NCI-H1105 (cell line): ENCODE results near the gene COL27A1.

Source experiments
- DNase-seq: peaks from one replicate; lab custom pipeline; 2025; lab: John Stamatoyannopoulos, UW

The COL27A1 gene

GRCh38 chr9:114343471-114344187 is 188.3 kb downstream of the COL27A1 start:
- no peak for DNase-seq

GRCh38 chr9:114344188-114344566 is 188.8 kb downstream of the COL27A1 start:
- DNase-seq = no peak

GRCh38 chr9:114344692-114345091 is 189.4 kb downstream of the COL27A1 start:
- no peak for DNase-seq

GRCh38 chr9:114345493-114346065 is 190.2 kb downstream of the COL27A1 start:
- DNase-seq = no peak

- DNase-seq = no peak
These were observed 190.8 kb downstream of the COL27A1 start for GRCh38 chr9:114346146-114346545.

- no peak for DNase-seq
These were observed 192.3 kb downstream of the COL27A1 start for GRCh38 chr9:114347675-114348074.

GRCh38 chr9:114348261-114348905 is 193.0 kb downstream of the COL27A1 start:
- DNase-seq = no peak

- peak; percentile 6 for DNase-seq
These were observed 193.7 kb downstream of the COL27A1 start for GRCh38 chr9:114348906-114349482.

GRCh38 chr9:114349713-114350480 is 194.6 kb downstream of the COL27A1 start:
- DNase-seq = no peak

GRCh38 chr9:114350636-114351401 is 195.5 kb downstream of the COL27A1 start:
- no peak for DNase-seq

GRCh38 chr9:114351932-114352331 is 196.6 kb downstream of the COL27A1 start:
- no peak for DNase-seq

- DNase-seq = no peak
These were observed 200.5 kb downstream of the COL27A1 start for GRCh38 chr9:114355821-114356220.

- DNase-seq = no peak
These were observed 201.5 kb downstream of the COL27A1 start for GRCh38 chr9:114356792-114357191.

- DNase-seq = no peak
These were observed 202.0 kb downstream of the COL27A1 start for GRCh38 chr9:114357360-114357759.

- no peak for DNase-seq
These were observed 202.6 kb downstream of the COL27A1 start for GRCh38 chr9:114357911-114358328.

- DNase-seq = no peak
These were observed 204.5 kb downstream of the COL27A1 start for GRCh38 chr9:114359801-114360200.

GRCh38 chr9:114361542-114361941 is 206.2 kb downstream of the COL27A1 start:
- DNase-seq = no peak
